ENCODE results near the gene GALNT15. TPM values are rescaled to one million over a fixed set of nuclear protein-coding genes. Genes with fewer than 3 reads are reported as not detected.

GALNT15 gene
- total RNA-seq, 1 donor from 2014 or later, result not detected

- no peak for DNase-seq (ENCODE audit: low spot score)
- intact Hi-C loops (cut with micrococcal nuclease), result loop anchor here (5.0 to 10.0 kb wide), 2 partner anchors 383 to 1041 kb away; partner anchors contain the start of gene CAPN7
- H3K9me3 Mint-ChIP-seq, result no peaks in the 10 kb centered on the region
These were observed 71.1 kb downstream of the GALNT15 start for GRCh38 chr3:16245609-16246008.

GRCh38 chr3:16247282-16248061, 73.0 kb downstream of the GALNT15 start:
- H3K27ac Mint-ChIP-seq, result no peak overlapping the region

More at GRCh38 chr3:16245609-16246008, 71.1 kb downstream of the GALNT15 start:
- Mint-ChIP-seq H3K4me3 (ENCODE audit: low read depth) (no peak overlapping the region), H3K27ac (no peak overlapping the region), H3K4me1 (ENCODE audit: low read depth) (peaks cover 18% of the 10 kb centered on the region), H3K36me3 (ENCODE audit: low read depth) (no peaks in the 10 kb centered on the region), H3K27me3 (ENCODE audit: low read depth) (no peaks in the 10 kb centered on the region)

GRCh38 chr3:16248556-16248955, 74.1 kb downstream of the GALNT15 start:
- no peaks in the 10 kb centered on the region for H3K36me3 Mint-ChIP-seq (ENCODE audit: low read depth)
- DNase-seq (ENCODE audit: low spot score), result no peak
- no peak overlapping the region for H3K27ac Mint-ChIP-seq
- no peak overlapping the region for H3K4me3 Mint-ChIP-seq (ENCODE audit: low read depth)
- H3K9me3 Mint-ChIP-seq, result no peaks in the 10 kb centered on the region
- no peaks in the 10 kb centered on the region for H3K27me3 Mint-ChIP-seq (ENCODE audit: low read depth)
- H3K4me1 Mint-ChIP-seq (ENCODE audit: low read depth), result peaks cover 18% of the 10 kb centered on the region
- intact Hi-C loops (cut with micrococcal nuclease), result loop anchor here (5.0 to 10.0 kb wide), 2 partner anchors 386 to 1044 kb away; partner anchors contain the start of gene CAPN7

More at GRCh38 chr3:16247282-16248061, 73.0 kb downstream of the GALNT15 start:
- H3K36me3 Mint-ChIP-seq (ENCODE audit: low read depth), result no peaks in the 10 kb centered on the region
- intact Hi-C loops (cut with micrococcal nuclease), result loop anchor here (1.0 to 10.0 kb wide), 4 partner anchors 199 to 1043 kb away; partner anchors contain the start of gene CAPN7
- DNase-seq (ENCODE audit: low spot score), result peak; percentile 67
- H3K27me3 Mint-ChIP-seq (ENCODE audit: low read depth), result no peaks in the 10 kb centered on the region
- peaks cover 18% of the 10 kb centered on the region for H3K4me1 Mint-ChIP-seq (ENCODE audit: low read depth)
- no peaks in the 10 kb centered on the region for H3K9me3 Mint-ChIP-seq
- H3K4me3 Mint-ChIP-seq (ENCODE audit: low read depth), result no peak overlapping the region

GRCh38 chr3:16249336-16249735, 74.9 kb downstream of the GALNT15 start:
- DNase-seq (ENCODE audit: low spot score), result no peak
- Mint-ChIP-seq H3K36me3 (ENCODE audit: low read depth) (no peaks in the 10 kb centered on the region), H3K4me3 (ENCODE audit: low read depth) (no peak overlapping the region), H3K27ac (no peak overlapping the region), H3K27me3 (ENCODE audit: low read depth) (no peaks in the 10 kb centered on the region), H3K9me3 (no peaks in the 10 kb centered on the region), H3K4me1 (ENCODE audit: low read depth) (peaks cover 18% of the 10 kb centered on the region)
- intact Hi-C loops (cut with micrococcal nuclease), result loop anchor here (5.0 to 10.0 kb wide), 2 partner anchors 387 to 1045 kb away; partner anchors contain the start of gene CAPN7

- Mint-ChIP-seq H3K4me1 (ENCODE audit: low read depth) (peaks cover 23% of the 10 kb centered on the region), H3K4me3 (ENCODE audit: low read depth) (no peak overlapping the region), H3K9me3 (no peaks in the 10 kb centered on the region), H3K27ac (no peak overlapping the region), H3K36me3 (ENCODE audit: low read depth) (no peaks in the 10 kb centered on the region), H3K27me3 (ENCODE audit: low read depth) (no peaks in the 10 kb centered on the region)
- intact Hi-C loops (cut with micrococcal nuclease), result loop anchor here (5.0 to 10.0 kb wide), 2 partner anchors 388 to 1045 kb away; partner anchors contain the start of gene CAPN7
- no peak for DNase-seq (ENCODE audit: low spot score)
These were observed 75.4 kb downstream of the GALNT15 start for GRCh38 chr3:16249886-16250285.

- no peaks in the 10 kb centered on the region for H3K36me3 Mint-ChIP-seq (ENCODE audit: low read depth)
- H3K27me3 Mint-ChIP-seq (ENCODE audit: low read depth), result no peaks in the 10 kb centered on the region
- peaks cover 30% of the 10 kb centered on the region for H3K4me1 Mint-ChIP-seq (ENCODE audit: low read depth)
These were observed 77.0 kb downstream of the GALNT15 start for GRCh38 chr3:16251316-16252085.

GRCh38 chr3:16252243-16252978, 77.9 kb downstream of the GALNT15 start:
- Mint-ChIP-seq H3K4me3 (ENCODE audit: low read depth) (no peak overlapping the region), H3K27me3 (ENCODE audit: low read depth) (no peaks in the 10 kb centered on the region), H3K27ac (no peak overlapping the region), H3K4me1 (ENCODE audit: low read depth) (peaks cover 25% of the 10 kb centered on the region), H3K36me3 (ENCODE audit: low read depth) (peaks cover 3% of the 10 kb centered on the region), H3K9me3 (no peaks in the 10 kb centered on the region)
- DNase-seq (ENCODE audit: low spot score), result no peak
- intact Hi-C loops (cut with micrococcal nuclease), result no loop called here

More at GRCh38 chr3:16251316-16252085, 77.0 kb downstream of the GALNT15 start:
- H3K9me3 Mint-ChIP-seq, result no peaks in the 10 kb centered on the region
- intact Hi-C loops (cut with micrococcal nuclease), result no loop called here
- no peak overlapping the region for H3K4me3 Mint-ChIP-seq (ENCODE audit: low read depth)
- no peak for DNase-seq (ENCODE audit: low spot score)
- H3K27ac Mint-ChIP-seq, result no peak overlapping the region

- no peak for DNase-seq (ENCODE audit: low spot score)
- Mint-ChIP-seq H3K27ac (no peak overlapping the region), H3K36me3 (ENCODE audit: low read depth) (peaks cover 3% of the 10 kb centered on the region), H3K27me3 (ENCODE audit: low read depth) (no peaks in the 10 kb centered on the region), H3K4me3 (ENCODE audit: low read depth) (no peak overlapping the region), H3K4me1 (ENCODE audit: low read depth) (peaks cover 22% of the 10 kb centered on the region), H3K9me3 (no peaks in the 10 kb centered on the region)
- intact Hi-C loops (cut with micrococcal nuclease), result no loop called here
These were observed 78.5 kb downstream of the GALNT15 start for GRCh38 chr3:16252988-16253387.

- H3K4me1 Mint-ChIP-seq (ENCODE audit: low read depth), result peaks cover 20% of the 10 kb centered on the region
- H3K9me3 Mint-ChIP-seq, result no peaks in the 10 kb centered on the region
- H3K4me3 Mint-ChIP-seq (ENCODE audit: low read depth), result no peak overlapping the region
- no peak for DNase-seq (ENCODE audit: low spot score)
- H3K27me3 Mint-ChIP-seq (ENCODE audit: low read depth), result no peaks in the 10 kb centered on the region
- H3K36me3 Mint-ChIP-seq (ENCODE audit: low read depth), result peaks cover 3% of the 10 kb centered on the region
- H3K27ac Mint-ChIP-seq, result no peak overlapping the region
- intact Hi-C loops (cut with micrococcal nuclease), result no loop called here
These were observed 79.1 kb downstream of the GALNT15 start for GRCh38 chr3:16253601-16254000.

GRCh38 chr3:16254916-16255315, 80.4 kb downstream of the GALNT15 start:
- peak overlapping the region; percentile 36 for H3K4me3 Mint-ChIP-seq (ENCODE audit: low read depth)
- no peak for DNase-seq (ENCODE audit: low spot score)
- no peaks in the 10 kb centered on the region for H3K9me3 Mint-ChIP-seq
- H3K36me3 Mint-ChIP-seq (ENCODE audit: low read depth), result peaks cover 11% of the 10 kb centered on the region
- H3K27me3 Mint-ChIP-seq (ENCODE audit: low read depth), result no peaks in the 10 kb centered on the region
- H3K4me1 Mint-ChIP-seq (ENCODE audit: low read depth), result peaks cover 20% of the 10 kb centered on the region
- H3K27ac Mint-ChIP-seq, result peak overlapping the region; percentile 58
- intact Hi-C loops (cut with micrococcal nuclease), result no loop called here

GRCh38 chr3:16255326-16255725, 80.8 kb downstream of the GALNT15 start:
- intact Hi-C loops (cut with micrococcal nuclease), result no loop called here

GRCh38 chr3:16255726-16256125, 81.2 kb downstream of the GALNT15 start:
- no peak for DNase-seq (ENCODE audit: low spot score)
- Mint-ChIP-seq H3K4me3 (ENCODE audit: low read depth) (no peak overlapping the region), H3K9me3 (no peaks in the 10 kb centered on the region), H3K27ac (no peak overlapping the region), H3K27me3 (ENCODE audit: low read depth) (no peaks in the 10 kb centered on the region), H3K4me1 (ENCODE audit: low read depth) (peaks cover 20% of the 10 kb centered on the region), H3K36me3 (ENCODE audit: low read depth) (peaks cover 13% of the 10 kb centered on the region)
- intact Hi-C loops (cut with micrococcal nuclease), result no loop called here

More at GRCh38 chr3:16255326-16255725, 80.8 kb downstream of the GALNT15 start:
- no peak for DNase-seq (ENCODE audit: low spot score)
- peak overlapping the region; percentile 58 for H3K27ac Mint-ChIP-seq
- H3K4me3 Mint-ChIP-seq (ENCODE audit: low read depth), result peak overlapping the region; percentile 36
- peaks cover 13% of the 10 kb centered on the region for H3K36me3 Mint-ChIP-seq (ENCODE audit: low read depth)
- H3K9me3 Mint-ChIP-seq, result no peaks in the 10 kb centered on the region
- H3K4me1 Mint-ChIP-seq (ENCODE audit: low read depth), result peaks cover 20% of the 10 kb centered on the region
- no peaks in the 10 kb centered on the region for H3K27me3 Mint-ChIP-seq (ENCODE audit: low read depth)
